Measurements from ENCODE around the gene RPS6KA2.

RPS6KA2 gene

DNA sequence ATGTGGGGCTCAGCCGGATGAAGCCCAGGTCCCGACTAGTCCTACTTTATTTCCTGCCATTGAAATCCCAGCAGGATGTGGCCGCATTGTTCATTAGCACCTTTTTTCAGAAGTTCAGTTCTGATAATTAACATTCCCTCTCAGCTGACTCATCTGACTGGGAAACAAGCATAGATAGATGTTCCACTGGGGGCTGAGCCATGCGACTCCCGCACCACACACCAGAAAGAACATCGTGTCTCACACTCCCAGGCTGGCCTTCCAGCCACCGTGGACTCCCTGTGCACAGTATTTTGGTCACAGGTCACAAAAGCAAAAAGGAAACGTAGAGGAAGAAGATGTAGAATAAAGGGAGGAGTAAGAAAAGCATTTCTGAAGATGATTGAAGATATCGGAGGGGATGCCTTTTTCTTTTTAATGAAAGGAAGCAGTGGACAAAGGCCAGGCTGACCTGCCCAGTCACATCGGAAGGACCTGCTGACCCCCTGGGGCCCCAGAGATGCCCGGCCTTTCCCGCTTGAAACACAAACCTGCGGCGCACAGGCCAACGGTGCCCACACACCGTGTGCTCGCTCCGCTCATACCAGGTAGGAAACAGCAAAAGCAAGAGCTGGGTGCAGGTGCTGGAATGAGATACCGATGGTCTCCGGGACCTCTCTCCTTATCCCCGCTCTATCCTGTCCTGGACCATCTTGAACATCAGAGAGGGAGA is 11.8 kb downstream of the RPS6KA2 start:
- DNase-seq (ENCODE audit: low spot score), result no peak

GRCh38 chr6:166614589-166614988 is 12.5 kb downstream of the RPS6KA2 start:
- no peak for DNase-seq (ENCODE audit: low spot score)

GRCh38 chr6:166614171-166614583 is 12.9 kb downstream of the RPS6KA2 start:
- DNase-seq (ENCODE audit: low spot score), result no peak

DNA sequence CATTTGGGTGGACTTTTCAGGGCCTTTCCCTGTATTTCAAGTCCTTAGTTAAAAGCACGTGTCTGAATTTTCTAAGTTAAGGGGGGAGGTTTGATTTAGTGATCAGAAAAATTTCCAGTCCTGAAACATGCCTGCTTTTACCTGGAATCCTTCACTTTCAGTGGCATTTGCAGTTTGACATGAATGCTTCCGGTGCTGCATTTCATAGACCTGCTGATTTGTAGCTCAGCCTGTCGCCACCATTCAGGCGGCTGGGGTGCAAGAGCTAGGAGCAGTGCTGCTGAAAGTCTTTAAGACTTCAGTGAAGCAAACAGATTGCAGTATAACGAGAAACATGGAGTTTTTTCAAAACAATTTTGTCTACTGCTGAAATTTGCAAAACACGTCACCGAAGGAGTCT is 14.0 kb downstream of the RPS6KA2 start:
- DNase-seq (ENCODE audit: low spot score), result no peak

- DNase-seq (ENCODE audit: low spot score), result no peak
Measured at GRCh38 chr6:166612471-166612881, 14.6 kb downstream of the RPS6KA2 start.

GRCh38 chr6:166611631-166612030 is 15.4 kb downstream of the RPS6KA2 start:
- DNase-seq (ENCODE audit: low spot score), result no peak

DNA sequence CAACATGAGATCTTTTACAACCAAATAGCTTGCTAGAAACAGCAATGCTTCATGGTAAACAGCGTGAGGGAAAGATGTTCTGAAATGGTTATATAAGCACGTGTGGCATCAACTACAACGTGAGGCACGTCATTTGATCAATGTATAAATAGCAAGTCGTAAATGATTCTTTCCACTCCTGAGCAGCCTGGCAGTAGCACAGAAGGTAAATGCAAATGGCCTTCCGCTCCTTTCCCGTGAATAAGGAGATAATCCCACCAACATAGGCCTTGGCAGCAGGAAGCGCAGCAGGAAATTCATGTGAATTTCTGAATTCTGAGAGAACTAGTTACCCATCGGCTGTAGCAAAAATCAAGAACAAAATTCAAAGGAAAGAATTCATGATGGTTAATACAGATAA is 17.0 kb downstream of the RPS6KA2 start:
- no peak for DNase-seq (ENCODE audit: low spot score)

DNA sequence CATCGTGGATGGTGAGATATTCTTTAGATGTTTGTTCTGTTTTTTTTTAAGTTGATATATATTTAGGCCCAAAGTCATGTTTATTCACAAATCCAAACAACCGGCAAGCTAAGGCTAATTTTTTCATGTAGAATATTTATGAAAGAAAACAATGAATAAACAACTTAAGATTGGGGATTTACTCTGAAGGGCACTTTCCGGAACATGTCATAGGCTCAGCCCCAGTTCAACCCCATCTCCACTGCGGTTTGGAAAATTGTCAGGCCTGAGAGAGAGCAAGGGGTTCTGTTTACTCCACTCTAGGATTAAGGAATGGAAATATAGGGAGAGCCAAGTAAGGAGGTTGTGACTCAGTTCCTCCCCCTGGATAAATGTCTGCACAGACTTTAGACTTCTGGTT is 18.3 kb downstream of the RPS6KA2 start:
- DNase-seq (ENCODE audit: low spot score), result no peak

DNA sequence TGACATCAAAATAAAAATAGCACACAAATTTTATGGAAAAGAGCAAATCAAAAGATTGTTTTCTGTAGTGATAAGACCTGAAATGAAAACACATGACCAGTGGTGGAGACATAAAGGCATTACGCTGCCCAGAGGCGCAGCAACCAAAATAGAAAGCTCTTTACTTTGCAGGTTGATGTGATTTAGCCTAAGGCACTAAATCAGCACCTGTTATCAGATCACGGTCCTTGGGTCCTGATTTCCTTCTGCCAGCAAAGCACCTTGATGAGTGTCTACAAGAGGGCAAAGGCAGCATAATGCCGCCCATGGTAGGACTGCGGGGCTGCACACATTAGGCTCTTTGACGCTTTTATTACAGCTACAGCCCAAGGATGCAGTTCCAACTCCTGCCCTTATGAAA is 21.3 kb downstream of the RPS6KA2 start:
- DNase-seq (ENCODE audit: low spot score), result no peak

- no peak for DNase-seq (ENCODE audit: low spot score)
Measured at GRCh38 chr6:166604911-166605310, 22.1 kb downstream of the RPS6KA2 start.

DNA sequence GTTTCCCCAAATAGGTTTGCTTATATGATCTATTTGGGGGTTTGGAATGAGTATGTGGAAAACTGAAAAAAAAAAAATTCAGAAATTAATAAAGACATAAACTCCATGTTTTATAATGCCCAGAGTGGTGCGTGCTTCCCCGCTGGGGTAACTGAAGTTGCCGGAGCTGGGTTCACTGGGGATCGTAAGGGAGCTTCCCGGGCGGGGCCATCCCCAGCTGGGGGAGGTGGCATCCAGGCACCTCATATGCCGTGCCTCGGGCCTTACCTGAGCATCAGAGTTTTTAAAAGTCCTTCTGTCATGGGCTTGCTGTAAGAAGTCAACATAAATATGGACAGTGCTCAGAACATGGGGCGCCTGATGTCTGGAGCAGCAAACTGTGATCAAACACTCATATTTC is 22.7 kb downstream of the RPS6KA2 start:
- DNase-seq (ENCODE audit: low spot score), result no peak

DNA sequence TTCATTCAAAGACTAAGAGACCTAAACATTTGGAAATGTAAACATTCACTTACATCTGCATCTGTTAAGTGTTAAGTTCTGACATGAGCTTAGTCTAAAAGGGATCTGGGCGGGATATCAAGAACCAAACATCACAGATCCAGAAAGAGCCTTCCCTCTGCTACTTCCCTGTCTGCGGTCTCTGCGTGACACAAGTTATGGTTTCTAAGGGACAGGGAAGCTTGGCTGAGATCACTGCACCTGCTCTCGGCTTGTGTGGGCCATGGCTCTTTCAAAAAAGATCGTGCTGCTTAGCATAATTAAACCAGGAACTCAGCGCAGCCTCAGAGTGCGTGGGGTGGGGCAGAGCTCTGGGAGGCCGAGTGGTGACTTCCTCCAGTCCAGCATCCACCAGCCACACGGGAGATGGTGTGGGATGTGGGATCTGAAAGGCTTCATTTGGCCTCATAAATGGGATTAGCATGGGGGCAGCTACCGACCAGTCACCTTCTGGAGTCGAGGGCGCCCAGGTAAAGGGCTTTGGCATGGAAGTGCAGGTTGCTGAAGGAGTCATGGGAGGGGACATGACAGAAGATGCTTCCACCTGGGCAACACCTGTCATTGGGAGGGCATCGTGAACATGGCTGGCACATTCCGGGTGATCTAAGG is 23.9 kb downstream of the RPS6KA2 start:
- no peak for DNase-seq (ENCODE audit: low spot score)

DNA sequence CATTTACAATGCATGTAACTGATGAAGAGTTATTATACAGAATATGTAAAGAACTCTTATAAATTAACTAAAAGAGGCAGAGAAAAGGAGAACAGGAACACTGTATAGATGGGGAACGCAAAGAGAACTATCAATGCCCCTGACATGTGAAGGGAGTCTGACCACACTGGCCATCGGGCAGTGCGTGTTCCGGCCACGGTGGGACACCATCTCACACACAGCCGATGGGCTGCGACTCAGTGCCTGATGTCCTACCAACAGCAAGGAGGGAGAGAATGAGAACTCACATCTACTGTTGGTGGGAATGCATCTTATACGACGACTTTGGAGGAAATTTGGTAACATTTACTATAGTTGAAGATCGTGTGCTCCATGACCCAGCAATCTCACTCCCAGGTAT is 25.1 kb downstream of the RPS6KA2 start:
- no peak for DNase-seq (ENCODE audit: low spot score)

DNA sequence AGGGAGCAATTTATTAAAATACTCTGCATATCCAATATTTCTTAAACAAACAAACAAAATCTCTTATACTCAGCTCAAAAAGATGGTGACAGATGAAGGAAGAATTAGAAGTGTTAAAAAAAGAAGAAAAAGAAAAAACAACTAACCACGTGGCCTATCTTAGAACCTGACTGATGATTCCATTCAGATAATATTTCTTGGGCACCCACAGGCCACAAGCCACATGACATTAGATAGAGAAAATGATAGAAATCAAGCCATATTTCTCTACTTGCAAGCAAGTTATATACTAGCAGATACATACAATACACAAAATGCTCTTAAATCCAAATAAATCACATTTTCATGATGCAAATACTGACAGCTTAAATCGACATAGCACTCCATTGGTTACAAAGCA is 26.1 kb downstream of the RPS6KA2 start:
- no peak for DNase-seq (ENCODE audit: low spot score)

GRCh38 chr6:166599205-166599604 is 27.8 kb downstream of the RPS6KA2 start:
- DNase-seq (ENCODE audit: low spot score), result no peak

DNA sequence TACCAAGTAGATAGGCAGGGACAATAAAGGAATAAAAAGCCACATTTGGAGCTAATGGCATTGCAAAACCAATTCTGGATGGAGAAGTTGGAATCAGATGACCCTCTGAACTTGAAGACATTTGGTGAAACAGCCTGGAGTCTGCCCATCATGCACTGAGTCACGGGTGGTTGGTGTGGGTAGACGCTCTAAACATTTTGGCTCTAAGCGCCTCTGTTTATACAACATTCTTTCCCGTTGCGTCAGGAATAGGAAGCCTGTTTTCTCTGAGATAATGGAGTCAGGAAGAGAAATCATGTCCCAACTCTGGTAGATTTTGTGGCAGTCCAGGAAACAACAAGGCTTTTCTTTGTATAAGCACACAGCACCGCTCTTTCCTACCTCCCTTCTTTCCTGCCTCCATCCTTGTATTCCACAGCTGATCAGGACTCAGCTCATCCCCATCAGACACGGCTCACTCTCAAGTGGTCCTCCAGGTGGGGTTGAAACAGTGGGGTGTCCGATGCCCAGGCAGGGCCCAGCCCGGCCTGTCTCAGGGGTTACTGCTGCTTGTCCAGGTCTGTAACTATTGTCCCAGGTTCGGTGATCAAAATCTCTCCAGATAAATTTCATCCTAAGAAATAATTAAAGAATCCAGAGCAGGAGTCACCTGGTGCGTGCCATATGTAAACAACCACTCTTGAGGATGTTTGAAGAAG is 28.5 kb downstream of the RPS6KA2 start:
- DNase-seq (ENCODE audit: low spot score), result no peak

DNA sequence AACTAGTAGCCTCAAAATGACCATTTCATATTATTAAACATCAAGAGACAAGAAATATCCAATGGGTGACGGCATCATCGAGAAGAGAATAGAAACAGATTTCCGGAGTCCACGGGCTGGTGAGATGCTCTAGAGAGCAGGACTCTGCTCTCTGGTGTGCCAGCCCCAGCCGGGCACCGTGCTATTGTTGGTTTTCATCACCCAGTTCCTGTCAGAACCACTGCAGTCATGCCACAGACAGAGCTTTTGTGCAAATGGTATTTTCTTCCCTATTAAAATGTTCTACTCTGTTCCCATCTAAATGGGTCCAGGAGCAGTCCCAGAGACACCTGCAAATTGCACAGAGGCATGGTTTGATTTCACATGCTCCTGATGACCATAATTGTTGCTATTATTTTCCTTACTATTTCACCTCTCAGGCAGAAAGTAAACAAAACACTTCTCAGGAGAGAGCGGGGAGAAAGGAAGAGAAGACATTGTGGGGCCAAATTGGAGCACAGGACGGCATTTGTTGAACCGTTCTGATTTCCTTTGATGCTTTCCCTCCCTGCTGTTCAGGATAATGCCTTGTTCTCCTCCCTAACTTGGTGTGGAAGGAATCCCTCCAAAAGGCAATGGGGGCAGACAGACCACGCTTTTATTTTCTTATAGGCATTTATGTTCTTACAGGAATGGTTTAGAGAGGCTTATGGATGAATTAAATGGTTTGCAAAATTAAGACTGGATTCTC is 29.2 kb downstream of the RPS6KA2 start:
- DNase-seq (ENCODE audit: low spot score), result no peak

DNA sequence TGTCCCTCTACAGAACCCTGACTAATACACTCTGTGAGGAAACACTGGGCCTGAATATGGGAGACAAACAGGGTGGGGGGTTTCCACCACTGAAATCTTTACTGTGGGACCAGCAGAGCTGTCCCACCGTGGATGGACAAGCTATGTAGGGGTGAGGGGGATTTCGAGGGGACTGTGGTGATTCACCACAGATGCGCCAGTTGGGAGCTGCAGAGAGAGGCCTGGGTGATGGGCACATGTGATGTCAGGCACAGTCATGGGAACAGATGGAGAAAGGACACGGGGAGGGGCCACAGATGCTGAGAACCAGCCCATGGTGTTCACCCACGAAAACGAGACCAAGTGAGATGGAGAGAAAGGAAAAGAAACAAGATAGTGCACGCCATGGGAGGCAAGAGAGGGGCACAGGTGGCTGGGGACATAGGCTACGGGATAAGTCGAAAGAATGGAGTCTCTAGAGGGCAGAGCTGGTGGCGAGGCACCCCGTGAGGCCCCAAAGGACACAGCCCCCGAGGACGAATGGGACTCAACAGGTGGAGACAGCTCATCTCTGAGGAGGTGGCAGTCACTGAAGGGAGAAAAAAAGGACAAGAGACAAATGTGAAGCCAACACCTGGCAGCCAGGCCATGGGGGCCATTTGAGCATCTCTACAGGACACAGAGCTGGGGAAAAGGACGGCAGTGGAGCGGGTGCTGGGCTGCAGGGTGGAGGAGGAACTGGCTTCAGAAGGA is 30.1 kb downstream of the RPS6KA2 start:
- DNase-seq (ENCODE audit: low spot score), result no peak

- no peak for DNase-seq (ENCODE audit: low spot score)
Measured at GRCh38 chr6:166595949-166596348, 31.1 kb downstream of the RPS6KA2 start.

- DNase-seq (ENCODE audit: low spot score), result no peak
Measured at GRCh38 chr6:166595061-166595780, 31.8 kb downstream of the RPS6KA2 start.

- no peak for DNase-seq (ENCODE audit: low spot score)
Measured at GRCh38 chr6:166592821-166593220, 34.2 kb downstream of the RPS6KA2 start.
